ENCODE data around the gene HAUS3.
"Not testable (repeated sequence)": the region's sequence is repeated elsewhere in the genome, so short reads cannot be mapped to it uniquely, and the experiment has no call there.

Gene HAUS3

GRCh38 chr4:2212831-2213230 lies 29.1 kb downstream of the HAUS3 start:
- no peak overlapping the region for H3K4me3 ChIP-seq (replicated peaks; ENCODE audit: low read depth, low read length)
- no peaks in the 10 kb centered on the region for H3K27me3 ChIP-seq (replicated peaks; ENCODE audit: control insufficient read depth, insufficient read depth, low read length)
- H3K36me3 ChIP-seq (ENCODE audit: control insufficient read depth, insufficient read depth, low read length): no peaks in the 10 kb centered on the region
- TF ChIP-seq, protein P1, sequence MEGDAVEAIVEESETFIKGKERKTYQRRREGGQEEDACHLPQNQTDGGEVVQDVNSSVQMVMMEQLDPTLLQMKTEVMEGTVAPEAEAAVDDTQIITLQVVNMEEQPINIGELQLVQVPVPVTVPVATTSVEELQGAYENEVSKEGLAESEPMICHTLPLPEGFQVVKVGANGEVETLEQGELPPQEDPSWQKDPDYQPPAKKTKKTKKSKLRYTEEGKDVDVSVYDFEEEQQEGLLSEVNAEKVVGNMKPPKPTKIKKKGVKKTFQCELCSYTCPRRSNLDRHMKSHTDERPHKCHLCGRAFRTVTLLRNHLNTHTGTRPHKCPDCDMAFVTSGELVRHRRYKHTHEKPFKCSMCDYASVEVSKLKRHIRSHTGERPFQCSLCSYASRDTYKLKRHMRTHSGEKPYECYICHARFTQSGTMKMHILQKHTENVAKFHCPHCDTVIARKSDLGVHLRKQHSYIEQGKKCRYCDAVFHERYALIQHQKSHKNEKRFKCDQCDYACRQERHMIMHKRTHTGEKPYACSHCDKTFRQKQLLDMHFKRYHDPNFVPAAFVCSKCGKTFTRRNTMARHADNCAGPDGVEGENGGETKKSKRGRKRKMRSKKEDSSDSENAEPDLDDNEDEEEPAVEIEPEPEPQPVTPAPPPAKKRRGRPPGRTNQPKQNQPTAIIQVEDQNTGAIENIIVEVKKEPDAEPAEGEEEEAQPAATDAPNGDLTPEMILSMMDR (IDR thresholded peaks at IDR 0.05; ENCODE audit: insufficient read depth, low read length, poor library complexity, severe bottlenecking): no peak
- DNase-seq (ENCODE audit: extremely low read depth, insufficient read length): no peak

DNA sequence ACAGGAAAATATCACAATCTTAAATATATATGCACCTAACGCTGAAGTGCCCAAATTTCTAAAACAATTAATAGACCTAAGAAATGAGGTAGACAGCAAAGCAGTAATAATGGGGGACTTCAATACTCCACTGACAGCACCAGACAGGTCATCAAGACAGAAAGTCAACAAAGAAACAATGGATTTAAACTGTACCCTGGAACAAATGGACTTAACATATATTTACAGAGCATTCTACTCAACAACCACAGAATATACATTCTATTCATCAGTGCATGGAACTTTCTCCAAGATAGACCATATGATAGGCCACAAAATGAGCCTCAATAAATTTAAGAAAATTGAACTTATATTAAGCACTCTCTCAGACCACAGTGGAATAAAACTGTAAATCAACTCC lies 39.1 kb downstream of the HAUS3 start:
- not testable (repeated sequence) for H3K4me3 ChIP-seq (replicated peaks; ENCODE audit: low read depth, low read length); H3K27me3 ChIP-seq (replicated peaks; ENCODE audit: control insufficient read depth, insufficient read depth, low read length); H3K36me3 ChIP-seq (ENCODE audit: control insufficient read depth, insufficient read depth, low read length); DNase-seq (ENCODE audit: extremely low read depth, insufficient read length)

DNA sequence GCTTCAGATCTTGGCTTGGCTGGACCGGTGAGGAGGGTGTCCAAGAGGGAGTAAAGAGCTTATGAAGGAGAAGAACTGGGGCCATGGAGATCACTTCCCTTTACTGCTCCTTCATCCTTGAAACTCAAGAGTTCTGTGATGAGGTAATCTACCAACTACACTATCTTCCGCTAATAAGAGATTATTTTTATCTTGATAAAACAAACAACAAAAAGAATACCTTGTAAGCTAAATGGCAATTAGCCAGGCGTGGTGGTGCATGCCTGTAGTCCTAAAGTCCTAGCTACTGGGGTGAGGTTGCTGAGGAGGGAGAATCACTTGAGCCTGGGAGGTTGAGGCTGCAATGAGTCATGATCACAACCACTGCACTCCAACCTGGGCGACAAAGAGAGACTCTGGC lies 47.4 kb downstream of the HAUS3 start:
- Histone ChIP-seq H3K27me3 (replicated peaks; ENCODE audit: control insufficient read depth, insufficient read depth, low read length) (no peaks in the 10 kb centered on the region), H3K4me3 (replicated peaks; ENCODE audit: low read depth, low read length) (no peak overlapping the region), H3K36me3 (ENCODE audit: control insufficient read depth, insufficient read depth, low read length) (no peaks in the 10 kb centered on the region)
- DNase-seq (ENCODE audit: extremely low read depth, insufficient read length): no peak
- TF ChIP-seq, protein P1 (IDR thresholded peaks at IDR 0.05; ENCODE audit: insufficient read depth, low read length, poor library complexity, severe bottlenecking): no peak

DNA sequence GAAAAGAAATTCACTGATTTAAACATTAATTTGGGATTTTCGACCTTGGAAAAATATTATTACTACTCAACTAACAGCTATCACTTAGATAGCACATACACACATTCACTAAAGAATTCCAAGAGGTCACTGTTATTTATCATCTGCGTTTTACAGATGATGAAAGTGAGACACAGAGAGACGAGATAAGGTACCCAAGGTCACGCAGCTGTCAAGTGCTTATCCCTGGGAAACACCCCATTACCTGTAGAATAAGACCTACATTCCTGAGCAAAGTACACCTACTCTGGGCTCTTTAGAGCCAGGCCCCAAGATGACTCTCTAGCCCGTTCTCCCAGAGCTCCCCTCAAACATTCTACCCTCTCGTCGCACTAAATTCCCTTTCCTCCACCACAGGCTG lies 48.6 kb downstream of the HAUS3 start:
- DNase-seq (ENCODE audit: extremely low read depth, insufficient read length): no peak

GRCh38 chr4:2186865-2187172 lies 55.1 kb downstream of the HAUS3 start:
- DNase-seq (ENCODE audit: extremely low read depth, insufficient read length): no peak

More for the DNA sequence above, 48.6 kb downstream of the HAUS3 start:
- H3K36me3 ChIP-seq (ENCODE audit: control insufficient read depth, insufficient read depth, low read length): no peaks in the 10 kb centered on the region
- no peaks in the 10 kb centered on the region for H3K27me3 ChIP-seq (replicated peaks; ENCODE audit: control insufficient read depth, insufficient read depth, low read length)
- H3K4me3 ChIP-seq (replicated peaks; ENCODE audit: low read depth, low read length): no peak overlapping the region
- TF ChIP-seq, protein P1 (IDR thresholded peaks at IDR 0.05; ENCODE audit: insufficient read depth, low read length, poor library complexity, severe bottlenecking): no peak

DNA sequence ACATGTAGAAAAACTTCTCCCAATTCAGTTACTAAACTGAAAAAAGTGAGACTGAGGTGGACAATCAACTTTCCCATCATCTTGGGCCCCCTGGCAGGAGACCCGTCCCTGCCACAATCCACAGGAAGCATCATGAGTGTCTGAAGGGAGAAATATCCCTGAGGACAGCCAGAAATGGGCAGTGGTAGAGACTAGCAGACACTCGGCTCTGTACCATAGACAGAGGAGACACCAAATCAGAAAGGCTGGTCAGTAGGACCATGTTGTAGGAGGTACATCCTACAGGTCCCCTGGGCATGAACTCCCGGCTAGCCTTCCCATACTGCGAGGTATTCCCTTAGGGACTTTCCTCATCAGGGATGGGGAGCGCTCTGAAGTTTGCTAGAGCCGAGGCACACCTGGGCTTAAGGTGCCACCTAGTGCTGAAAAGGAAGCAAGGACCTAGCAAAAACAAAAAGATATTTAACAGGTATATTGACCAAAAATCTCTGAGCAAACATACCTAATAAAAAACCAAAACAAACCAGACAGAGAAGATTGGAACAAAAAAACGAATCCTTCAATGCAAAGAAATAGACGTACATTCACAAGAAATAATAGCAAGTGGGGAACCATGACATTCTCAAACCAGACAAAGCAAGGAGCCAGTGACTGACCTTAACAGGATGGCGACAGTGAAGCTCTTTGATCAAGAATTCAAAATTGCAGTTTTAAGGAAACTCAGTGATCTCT lies 55.6 kb downstream of the HAUS3 start:
- Histone ChIP-seq H3K4me3 (replicated peaks; ENCODE audit: low read depth, low read length) (no peak overlapping the region), H3K36me3 (ENCODE audit: control insufficient read depth, insufficient read depth, low read length) (no peaks in the 10 kb centered on the region), H3K27me3 (replicated peaks; ENCODE audit: control insufficient read depth, insufficient read depth, low read length) (no peaks in the 10 kb centered on the region)
- DNase-seq (ENCODE audit: extremely low read depth, insufficient read length): no peak
- TF ChIP-seq, protein P1 (IDR thresholded peaks at IDR 0.05; ENCODE audit: insufficient read depth, low read length, poor library complexity, severe bottlenecking): peak; percentile 55

More at GRCh38 chr4:2186865-2187172, 55.1 kb downstream of the HAUS3 start:
- no peak overlapping the region for H3K4me3 ChIP-seq (replicated peaks; ENCODE audit: low read depth, low read length)
- no peaks in the 10 kb centered on the region for H3K36me3 ChIP-seq (ENCODE audit: control insufficient read depth, insufficient read depth, low read length)
- TF ChIP-seq, protein P1 (IDR thresholded peaks at IDR 0.05; ENCODE audit: insufficient read depth, low read length, poor library complexity, severe bottlenecking): no peak
- H3K27me3 ChIP-seq (replicated peaks; ENCODE audit: control insufficient read depth, insufficient read depth, low read length): no peaks in the 10 kb centered on the region
